ENCODE measurements around the gene NT5C1B. TPM values are rescaled to one million over a fixed set of nuclear protein-coding genes. Genes with fewer than 3 reads are reported as not detected.

Gene NT5C1B
- total and polyA plus RNA-seq, 10 of the 15 experiments (the other 5 are each of a cell fraction or from before 2014, with no cell fraction given): 0.40 to 0.44 TPM; not detected in 8

DNA sequence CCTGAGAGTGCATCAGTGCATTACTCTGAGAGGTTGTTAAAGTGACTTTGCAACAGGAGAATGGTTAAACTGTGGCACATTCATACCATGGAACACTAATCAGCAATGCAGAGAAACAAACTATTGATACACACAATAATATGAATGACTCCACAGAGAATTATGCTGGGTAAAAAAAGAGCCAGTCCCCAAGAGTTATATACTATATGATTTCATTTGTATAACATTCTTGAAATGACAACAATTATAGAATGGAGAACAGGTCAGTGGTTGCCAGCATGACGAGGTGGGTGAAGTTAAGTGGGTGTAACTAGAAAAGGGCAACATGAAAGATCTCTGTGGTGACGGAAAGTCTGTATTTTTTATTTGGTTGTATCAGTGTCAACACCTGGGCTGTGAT is 3.0 kb upstream of the NT5C1B start:
- Histone ChIP-seq H3K4me3 (no peak overlapping the region), H3K36me3 (ENCODE audit: control insufficient read depth in 2 of 2, insufficient read depth in 2 of 2, low read length in 1 of 2) (no peaks in the 10 kb centered on the region), H3K27me3 (replicated peaks in 1 of 2; ENCODE audit: control insufficient read depth in 2 of 2, insufficient read depth in 2 of 2, low read length in 1 of 2) (no peaks in the 10 kb centered on the region), H2AFZ (ENCODE audit: control insufficient read depth, low read depth, low read length) (no peak overlapping the region), H3K4me1 (ENCODE audit: control insufficient read depth, insufficient read depth, low read length) (no peaks in the 10 kb centered on the region), H3K9me3 (replicated peaks; ENCODE audit: control insufficient read depth, insufficient read depth, low read length) (no peaks in the 10 kb centered on the region), H3K79me2 (ENCODE audit: control insufficient read depth, insufficient read depth, low read length) (no peaks in the 10 kb centered on the region), H3K27ac (ENCODE audit: control insufficient read depth, insufficient read depth) (no peak overlapping the region), H4K20me1 (ENCODE audit: control insufficient read depth, insufficient read depth) (no peaks in the 10 kb centered on the region), H3K4me2 (ENCODE audit: control insufficient read depth, insufficient read depth) (no peak overlapping the region), H3K9ac (ENCODE audit: control insufficient read depth, insufficient read depth, low read length) (no peak overlapping the region)
- RAD21 ChIA-PET (ENCODE audit: unreplicated experiment): no interaction called here
- ATAC-seq (no peak), DNase-seq (ENCODE audit: low read depth, low spot score) (no peak), FAIRE-seq (no peak)
- CTCF ChIA-PET: no interaction called here
- SMC1A ChIA-PET (ENCODE audit: uncharacterized antibody, unreplicated experiment): no interaction called here
- no peak for TF ChIP-seq NRF1 (conservative IDR thresholded peaks at IDR 0.05; ENCODE audit: low read depth, low read length)
- TF ChIP-seq MYB (IDR thresholded peaks at IDR 0.05; ENCODE audit: borderline replicate concordance, low read depth, low read length): no peak
- TF ChIP-seq, protein P1, sequence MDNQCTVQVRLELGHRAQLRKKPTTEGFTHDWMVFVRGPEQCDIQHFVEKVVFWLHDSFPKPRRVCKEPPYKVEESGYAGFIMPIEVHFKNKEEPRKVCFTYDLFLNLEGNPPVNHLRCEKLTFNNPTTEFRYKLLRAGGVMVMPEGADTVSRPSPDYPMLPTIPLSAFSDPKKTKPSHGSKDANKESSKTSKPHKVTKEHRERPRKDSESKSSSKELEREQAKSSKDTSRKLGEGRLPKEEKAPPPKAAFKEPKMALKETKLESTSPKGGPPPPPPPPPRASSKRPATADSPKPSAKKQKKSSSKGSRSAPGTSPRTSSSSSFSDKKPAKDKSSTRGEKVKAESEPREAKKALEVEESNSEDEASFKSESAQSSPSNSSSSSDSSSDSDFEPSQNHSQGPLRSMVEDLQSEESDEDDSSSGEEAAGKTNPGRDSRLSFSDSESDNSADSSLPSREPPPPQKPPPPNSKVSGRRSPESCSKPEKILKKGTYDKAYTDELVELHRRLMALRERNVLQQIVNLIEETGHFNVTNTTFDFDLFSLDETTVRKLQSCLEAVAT (IDR thresholded peaks at IDR 0.05): no peak
- no peak for TF ChIP-seq POLR2A (IDR thresholded peaks at IDR 0.05; ENCODE audit: low read depth, low read length)
- TF ChIP-seq DPF2 (IDR thresholded peaks at IDR 0.05): no peak
- TF ChIP-seq, protein P2, sequence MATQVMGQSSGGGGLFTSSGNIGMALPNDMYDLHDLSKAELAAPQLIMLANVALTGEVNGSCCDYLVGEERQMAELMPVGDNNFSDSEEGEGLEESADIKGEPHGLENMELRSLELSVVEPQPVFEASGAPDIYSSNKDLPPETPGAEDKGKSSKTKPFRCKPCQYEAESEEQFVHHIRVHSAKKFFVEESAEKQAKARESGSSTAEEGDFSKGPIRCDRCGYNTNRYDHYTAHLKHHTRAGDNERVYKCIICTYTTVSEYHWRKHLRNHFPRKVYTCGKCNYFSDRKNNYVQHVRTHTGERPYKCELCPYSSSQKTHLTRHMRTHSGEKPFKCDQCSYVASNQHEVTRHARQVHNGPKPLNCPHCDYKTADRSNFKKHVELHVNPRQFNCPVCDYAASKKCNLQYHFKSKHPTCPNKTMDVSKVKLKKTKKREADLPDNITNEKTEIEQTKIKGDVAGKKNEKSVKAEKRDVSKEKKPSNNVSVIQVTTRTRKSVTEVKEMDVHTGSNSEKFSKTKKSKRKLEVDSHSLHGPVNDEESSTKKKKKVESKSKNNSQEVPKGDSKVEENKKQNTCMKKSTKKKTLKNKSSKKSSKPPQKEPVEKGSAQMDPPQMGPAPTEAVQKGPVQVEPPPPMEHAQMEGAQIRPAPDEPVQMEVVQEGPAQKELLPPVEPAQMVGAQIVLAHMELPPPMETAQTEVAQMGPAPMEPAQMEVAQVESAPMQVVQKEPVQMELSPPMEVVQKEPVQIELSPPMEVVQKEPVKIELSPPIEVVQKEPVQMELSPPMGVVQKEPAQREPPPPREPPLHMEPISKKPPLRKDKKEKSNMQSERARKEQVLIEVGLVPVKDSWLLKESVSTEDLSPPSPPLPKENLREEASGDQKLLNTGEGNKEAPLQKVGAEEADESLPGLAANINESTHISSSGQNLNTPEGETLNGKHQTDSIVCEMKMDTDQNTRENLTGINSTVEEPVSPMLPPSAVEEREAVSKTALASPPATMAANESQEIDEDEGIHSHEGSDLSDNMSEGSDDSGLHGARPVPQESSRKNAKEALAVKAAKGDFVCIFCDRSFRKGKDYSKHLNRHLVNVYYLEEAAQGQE (IDR thresholded peaks at IDR 0.05; ENCODE audit: low read depth, low read length): no peak
- in situ Hi-C loops (cut with MboI) (no loop called here), intact Hi-C loops (cut with micrococcal nuclease; ENCODE audit: unreplicated experiment) (no loop called here)
- POLR2A ChIA-PET: no interaction called here
- no TSS peak for BruUV-seq (replicated peaks)
- WGBS (ENCODE audit: insufficient coverage, insufficient replicate concordance, low lambda C conversion rate, missing lambda C conversion rate): 4% methylated on average over 2 of the region's 2 CpGs

Measured in GM12878 (cell line).